IPS DF 4.7 (cell line): ENCODE measurements around the gene AEBP2.
"Not testable (repeated sequence)": the region's sequence is repeated elsewhere in the genome, so short reads cannot be mapped to it uniquely, and the experiment has no call there.

Experiments
- DNase-seq: peaks from one replicate; pipeline ENCODE4 v3.0.0-alpha.2; 2013; ENCODE audit warnings: low spot score; ENCODE audit errors: extremely low read depth

AEBP2 gene

DNA sequence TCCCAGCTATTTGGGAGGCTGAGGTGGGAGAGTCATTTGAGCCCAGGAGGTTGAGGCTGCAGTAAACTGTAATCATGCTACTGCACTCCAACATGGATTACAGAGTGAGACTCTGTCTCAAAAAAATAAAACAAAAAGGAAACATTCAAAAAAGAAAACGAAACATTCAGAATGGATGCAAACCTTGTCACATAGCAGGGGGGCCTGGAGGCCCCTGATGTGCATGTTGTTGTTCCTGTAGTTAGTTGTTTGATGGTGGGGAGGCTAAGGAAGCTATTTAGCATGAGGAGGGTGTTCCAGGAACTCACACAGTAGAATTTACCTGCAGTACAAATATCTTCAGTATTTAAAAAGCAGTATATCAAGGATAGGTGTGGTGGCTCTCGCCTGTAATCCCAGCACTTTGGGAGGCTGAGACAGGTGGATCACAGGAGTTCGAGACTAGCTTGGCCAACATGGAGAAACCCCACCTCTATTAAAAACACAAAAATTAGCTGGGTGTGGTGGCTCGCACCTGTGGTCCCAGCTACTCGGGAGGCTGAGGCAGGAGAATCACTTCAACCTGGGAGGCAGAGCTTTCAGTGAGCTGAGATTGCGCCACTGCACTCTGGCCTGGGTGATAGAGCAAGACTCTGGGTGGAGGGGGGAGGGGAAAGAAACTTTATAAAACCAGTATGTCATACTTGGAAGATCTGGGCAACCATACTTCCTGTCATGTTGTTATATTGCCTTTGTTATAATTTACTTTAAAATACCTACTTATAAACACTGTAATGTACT, 17.6 kb upstream of the AEBP2 start:
- no peak for DNase-seq

DNA sequence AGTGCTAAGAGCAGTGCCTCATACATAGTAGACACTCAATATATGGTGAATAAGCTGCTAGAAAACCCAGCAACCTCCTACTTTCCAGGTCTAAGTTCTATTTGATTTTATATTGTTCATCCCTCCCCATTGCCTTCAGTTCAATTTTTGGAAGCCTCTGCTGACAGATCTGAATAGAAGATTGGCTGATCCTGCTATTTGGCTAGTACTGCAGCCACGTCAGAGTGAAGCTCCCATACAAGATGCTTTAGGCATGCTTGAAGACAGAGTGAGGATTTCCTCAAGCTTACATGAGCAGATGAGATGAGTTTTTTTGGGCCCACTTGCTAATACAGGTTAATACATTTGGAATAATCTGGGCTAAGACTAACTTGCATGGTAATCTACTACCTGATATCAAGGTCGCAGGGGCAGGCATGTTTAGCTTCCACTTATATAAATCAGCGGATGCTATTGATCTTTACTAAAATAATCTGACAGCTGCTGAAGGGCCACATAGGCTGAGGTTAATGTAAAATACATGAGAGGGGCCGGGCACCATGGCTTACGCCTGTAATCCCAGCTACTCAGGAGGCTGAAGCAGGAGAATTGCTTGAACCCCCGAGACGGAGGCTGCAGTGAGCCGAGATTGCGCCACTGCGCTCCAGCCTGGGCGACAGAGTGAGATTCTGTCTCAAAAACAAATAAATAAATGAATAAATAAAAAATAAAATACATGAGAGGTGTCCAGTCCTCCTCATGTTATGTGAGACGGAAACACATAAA, 15.9 kb upstream of the AEBP2 start:
- no peak for DNase-seq

DNA sequence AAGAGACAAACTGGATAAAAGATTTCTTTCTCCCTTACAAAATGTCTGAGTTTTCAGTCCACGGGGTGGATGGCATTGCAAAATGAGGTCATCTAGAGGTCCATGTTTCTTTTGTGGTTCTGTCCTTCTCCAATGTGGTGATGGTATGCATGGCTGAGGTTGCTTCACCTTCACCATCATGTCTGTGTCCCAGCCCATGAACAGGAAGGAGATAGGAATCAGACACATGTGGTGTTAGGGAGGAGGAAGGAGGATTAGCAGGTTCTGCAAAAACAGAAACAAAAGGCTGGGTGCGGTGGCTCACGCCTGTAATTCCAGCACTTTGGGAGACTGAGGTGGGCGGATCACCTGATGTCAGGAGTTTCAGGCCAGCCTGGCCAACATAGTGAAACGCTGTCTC, 11.0 kb upstream of the AEBP2 start:
- no peak for DNase-seq

DNA sequence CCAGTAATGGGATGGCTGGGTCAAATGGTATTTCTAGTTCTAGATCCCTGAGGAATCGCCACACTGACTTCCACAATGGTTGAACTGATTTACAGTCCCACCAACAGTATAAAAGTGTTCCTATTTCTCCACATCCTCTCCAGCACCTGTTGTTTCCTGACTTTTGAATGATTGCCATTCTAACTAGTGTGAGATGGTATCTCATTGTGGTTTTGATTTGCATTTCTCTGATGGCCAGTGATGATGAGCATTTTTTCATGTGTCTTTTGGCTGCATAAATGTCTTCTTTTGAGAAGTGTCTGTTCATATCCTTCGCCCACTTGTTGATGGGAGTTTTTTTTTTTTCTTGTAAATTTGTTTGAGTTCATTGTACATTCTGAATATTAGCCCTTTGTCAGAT, 9.8 kb upstream of the AEBP2 start:
- not testable (repeated sequence) for DNase-seq

DNA sequence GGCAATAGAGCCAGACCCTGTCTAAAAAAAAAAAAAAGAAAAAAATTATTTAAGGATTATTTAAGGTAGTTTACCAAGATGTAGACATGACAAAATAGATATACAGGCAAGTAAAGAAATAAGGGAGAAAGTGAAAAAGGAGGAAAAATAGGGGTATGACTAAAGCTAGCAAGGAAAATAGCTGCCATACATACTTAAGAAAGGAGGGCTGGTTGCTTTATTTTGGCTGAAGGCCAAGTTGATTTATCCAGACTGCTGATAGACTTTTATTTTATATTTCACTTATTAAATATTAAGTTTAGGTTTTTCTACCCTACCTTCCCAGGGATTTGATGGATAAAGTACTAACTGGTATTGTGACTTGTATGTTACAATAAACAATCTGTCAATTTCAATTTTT, 8.3 kb upstream of the AEBP2 start:
- DNase-seq, result no peak

DNA sequence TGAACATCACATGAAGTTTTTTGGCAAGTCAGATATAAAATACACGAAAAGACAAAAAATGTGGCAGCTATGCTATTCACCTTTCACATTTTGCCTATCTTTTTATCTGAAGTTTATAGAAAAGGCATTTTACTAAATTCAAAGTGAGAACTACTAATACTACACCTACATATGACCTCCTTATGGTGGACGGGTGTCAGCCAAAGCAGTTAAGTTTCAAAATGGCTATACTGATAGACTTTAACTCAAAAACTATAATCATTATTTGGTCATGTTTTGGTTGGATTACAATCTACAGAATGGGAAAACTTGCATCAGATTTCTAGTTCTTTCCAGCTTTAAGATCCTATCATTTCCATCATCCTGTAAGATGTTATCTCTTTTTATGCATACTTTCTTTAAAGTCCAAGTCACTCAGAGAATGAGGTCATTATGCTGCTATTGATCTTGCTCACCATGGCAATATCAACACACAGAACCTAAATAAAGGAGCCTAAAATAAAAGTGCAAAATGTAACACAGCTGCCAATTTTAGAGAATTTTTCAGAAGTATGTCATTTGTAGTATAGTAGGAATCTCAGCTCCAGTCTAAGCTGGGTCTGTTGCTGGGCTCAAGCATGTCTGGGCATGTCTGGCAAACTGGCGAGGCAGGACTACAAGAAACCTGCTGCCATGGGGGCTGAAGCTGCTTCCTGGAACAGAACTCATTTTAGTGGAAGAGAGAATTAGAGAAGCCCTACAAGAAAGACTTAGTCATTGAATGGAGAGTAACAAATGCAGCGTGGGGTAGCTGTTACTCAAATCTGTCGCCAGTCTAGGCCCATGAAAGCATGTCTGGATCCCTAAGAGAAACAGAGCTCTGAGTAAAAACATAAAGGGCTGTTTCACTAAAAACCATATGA, 7.6 kb upstream of the AEBP2 start:
- no peak for DNase-seq

DNA sequence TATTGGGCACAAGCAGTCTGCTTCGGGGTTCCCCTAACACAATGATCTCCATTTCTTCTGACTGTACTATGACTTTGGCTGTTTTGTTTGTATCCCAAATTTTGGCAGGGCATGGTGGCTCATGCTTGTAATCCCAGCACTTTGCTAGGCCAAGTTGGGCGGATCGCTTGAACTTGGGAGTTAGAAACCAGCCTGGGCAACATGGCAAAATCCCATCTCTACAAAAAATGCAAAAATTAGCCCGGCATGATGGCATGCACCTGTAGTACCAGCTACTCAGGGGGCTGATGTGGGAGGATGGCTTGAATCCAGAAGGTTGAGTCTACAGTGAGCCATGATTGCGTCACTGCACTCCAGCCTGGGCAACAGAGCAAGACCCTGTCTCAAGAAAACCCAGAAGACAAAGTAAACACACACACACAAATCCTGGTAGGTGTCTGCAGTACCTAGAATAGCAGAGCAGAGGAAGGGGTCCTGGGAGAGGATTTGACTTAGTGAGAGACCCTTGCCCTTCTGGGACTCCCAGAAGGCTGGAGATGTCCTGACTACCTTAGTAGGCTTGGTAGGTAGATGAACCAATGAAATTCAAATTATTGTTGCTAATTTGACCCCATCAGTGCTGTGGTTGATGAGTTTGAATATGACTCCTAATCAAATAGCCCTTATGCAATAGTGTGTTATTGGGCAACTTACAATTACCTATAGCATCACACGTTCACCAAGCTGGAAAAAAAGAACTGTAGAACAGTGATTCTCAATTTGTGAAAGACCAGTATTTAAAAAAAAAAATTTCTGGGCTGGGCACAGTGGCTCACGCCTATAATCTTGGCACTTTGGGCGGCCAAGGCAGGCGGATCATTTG, 6.8 kb upstream of the AEBP2 start:
- DNase-seq, result no peak

DNA sequence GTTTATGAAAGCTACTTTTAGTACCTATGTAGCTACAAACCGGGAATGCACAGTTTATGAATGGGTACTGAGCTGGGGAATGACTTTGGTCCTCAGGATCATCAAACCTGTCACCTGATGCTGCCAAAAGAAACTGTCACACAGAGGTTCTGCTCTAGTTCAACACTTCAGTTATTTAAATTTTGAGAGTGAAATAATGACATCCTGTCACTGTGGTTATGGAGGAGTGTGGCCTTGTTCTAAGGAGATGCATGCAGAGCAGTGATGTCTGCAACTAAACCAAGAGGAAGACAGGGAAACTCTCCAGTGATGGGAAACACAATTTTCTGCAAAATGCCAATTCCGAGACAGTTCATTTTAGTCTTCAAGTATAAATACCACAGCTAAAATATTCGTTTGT, 4.8 kb upstream of the AEBP2 start:
- no peak for DNase-seq

DNA sequence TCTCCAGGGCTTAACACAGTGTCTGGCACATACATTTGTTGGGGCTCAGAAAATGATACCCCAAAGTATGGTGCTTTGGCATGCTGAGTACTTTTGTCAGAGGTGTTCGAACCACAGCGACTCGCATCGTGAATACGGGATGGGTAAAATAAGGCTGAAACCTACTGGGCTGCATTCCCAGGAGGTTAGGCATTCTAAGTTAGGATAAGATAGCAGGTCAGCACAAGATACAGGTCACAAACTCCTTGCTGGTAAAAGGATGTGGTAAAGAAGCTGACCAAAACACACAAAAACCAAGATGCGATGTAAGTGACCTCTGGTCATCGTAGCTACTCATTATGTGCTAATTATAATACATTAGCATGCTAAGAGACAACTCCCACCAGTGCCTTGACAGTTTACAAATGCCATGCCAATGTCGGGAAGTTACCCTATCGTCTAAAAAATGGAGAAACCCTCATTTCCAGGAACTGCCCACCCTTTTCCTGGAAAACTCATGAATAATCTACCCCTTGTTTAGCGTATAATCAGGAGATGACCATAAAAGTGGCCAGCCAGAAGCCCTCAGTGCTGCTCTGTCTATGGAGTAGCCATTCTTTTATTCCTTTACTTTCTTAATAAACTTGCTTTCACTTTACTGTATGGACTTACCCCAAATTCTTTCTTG, 3.3 kb upstream of the AEBP2 start:
- no peak for DNase-seq

DNA sequence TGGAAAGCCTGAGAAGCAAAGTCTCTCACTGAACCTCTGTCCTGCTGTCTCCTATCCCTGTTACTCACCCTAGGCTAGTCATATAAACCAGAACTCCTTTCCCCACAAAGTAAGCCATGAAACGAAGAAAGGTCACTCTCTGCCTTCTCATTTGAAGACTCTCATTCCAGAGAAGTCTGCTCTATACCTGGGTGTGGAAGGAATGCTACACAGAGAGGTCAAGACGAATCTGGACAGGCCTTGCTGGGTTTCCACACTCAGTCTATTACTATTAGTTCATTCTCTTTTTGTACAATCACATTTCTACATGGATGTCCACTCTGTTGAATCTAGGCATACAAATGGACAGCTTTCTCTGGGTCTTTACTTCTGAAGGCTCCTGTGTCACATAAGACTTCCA, 2.4 kb upstream of the AEBP2 start:
- no peak for DNase-seq

DNA sequence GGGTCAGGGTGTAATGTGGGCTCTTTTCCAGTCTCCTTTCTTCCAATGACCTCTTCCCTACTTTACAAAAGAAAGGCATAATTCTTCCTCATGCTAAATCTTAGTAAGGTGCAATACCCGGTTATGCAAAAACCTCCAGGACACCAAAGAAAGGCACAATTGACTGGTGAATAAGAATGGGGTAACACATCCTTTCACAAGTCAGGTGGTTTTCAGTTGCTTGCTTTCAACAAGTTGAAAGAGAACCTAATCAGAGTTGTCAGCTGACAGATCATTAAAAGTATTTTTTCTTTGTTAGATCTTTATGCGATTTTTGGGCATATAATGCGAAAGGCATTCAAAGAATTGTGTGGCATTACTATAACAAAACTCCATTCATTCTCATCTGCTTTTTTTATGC, 1.3 kb upstream of the AEBP2 start:
- peak; percentile 62 for DNase-seq

DNA sequence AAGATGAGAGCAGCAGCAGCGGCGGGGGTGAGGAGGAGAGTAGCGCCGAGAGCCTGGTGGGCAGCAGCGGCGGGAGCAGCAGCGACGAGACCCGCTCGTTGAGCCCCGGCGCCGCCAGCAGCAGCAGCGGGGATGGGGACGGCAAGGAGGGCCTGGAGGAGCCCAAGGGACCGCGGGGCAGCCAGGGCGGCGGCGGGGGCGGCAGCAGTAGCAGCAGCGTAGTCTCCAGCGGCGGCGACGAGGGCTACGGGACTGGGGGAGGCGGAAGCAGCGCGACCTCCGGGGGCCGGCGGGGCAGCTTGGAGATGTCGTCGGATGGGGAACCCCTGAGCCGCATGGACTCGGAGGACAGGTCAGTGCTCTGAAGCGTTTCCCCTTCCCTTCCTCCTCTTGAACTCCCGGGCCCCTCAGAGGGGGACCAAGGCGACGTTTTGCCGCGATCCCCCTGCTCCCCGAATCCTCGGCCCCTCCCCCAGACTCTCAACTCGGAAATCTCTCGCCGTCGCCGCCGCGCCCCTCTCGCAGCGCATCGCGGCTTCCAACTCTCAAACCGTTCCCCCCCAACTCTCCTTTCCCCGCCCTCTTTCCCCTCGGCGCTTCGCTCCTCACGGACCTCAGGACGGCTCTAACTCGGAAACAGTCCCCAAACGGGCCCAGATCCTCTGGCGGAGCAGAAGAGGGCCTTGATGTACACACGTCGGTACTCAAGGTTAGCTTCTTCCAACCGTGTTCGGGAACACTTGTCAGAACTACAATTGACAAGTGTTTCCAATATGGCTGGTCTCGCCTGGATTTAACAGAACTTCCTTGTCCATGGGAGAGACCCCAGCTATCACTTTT, 947 bp downstream of the AEBP2 start:
- DNase-seq, result no peak

DNA sequence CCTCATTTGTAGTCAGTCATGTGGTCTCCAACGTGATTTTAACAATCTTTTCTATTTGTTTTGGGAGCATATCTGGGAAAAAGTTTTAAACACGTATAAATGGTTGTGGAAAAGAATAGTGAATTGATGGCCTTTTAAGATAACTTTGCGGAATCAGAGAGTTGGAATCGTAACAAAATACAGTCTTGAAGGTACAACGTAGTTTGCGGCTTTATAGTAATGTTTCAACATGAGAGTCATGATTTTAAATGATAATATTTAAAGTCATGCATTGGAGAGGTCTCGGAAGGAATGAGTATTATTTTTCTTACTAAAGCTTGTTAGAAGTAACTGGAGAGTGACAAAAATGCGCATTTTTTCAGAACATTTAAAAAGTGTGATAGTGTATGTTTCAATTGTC, 1.6 kb downstream of the AEBP2 start:
- no peak for DNase-seq

DNA sequence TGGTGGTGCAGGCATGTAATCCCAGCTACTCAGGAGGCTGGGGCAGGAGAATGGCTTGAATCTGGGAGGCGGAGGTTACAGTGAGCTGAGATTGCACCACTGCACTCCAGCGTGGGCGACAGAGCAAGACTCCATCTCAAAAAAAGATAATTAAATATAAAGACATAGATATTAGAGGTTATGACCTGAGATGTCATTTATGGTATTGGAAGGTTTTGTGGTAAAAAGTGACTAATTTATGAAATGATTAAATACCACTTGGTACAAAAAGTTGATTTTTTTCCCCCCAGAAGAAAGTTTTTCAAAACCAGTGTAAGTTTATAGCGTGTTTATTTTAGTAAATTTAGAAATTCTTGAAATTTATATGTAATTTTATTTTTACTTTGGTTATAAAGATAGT, 4.3 kb downstream of the AEBP2 start:
- DNase-seq, result no peak

DNA sequence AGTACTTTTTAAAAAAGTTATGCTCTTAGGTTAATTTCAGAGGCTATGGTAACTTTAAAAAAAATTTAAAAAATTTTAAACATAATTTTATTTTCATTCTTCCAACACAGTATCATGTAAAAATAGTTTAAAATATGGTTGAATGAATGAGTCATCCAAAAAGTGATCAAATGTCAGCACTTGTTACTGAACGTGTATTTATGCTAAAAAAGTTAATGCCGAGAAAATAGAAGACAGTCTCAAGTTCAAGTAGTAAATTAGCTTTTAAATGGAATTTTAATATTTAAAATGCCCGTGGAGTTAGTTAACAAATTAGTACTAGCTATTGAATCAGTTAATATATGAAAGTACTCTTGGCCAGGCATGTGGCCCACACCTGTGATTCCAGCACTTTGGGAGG, 4.8 kb downstream of the AEBP2 start:
- no peak for DNase-seq

DNA sequence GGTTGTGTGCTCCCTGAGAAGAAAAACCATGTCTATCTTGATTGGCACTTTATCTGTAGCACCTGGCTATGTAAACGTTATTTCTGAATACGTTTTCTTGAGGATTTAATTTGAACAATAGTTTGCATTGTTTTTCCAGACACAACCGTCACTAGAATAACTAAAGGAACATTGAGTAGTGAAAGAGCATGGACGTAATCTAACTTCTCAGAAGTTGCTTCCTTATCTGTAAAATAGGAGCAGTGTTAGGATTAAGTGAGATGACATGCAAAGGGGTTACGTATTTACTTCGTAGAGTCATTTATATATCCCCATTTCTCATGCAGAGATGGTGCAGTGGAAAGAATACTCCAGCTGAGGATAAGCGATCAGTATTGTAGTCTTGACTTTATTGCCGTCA, 8.1 kb downstream of the AEBP2 start:
- DNase-seq, result no peak

DNA sequence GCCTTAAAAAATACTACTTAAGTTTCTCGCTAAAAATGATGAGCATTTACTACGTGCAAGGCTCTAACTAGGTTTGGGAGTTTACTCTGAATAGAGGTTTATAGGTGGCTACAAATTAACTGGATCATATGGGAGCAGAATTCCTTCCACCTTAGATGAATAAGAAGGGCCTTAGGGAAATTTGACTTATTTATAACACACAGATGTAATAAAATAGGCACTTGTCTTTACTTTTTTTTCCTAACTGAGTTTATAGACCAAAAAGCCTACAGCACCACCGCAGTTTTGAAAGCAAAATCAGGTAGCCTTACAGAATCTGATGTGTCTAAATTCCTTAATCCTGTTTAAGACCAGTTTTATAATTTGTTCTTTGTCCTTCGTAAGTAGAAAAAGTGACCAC, 10.5 kb downstream of the AEBP2 start:
- no peak for DNase-seq

DNA sequence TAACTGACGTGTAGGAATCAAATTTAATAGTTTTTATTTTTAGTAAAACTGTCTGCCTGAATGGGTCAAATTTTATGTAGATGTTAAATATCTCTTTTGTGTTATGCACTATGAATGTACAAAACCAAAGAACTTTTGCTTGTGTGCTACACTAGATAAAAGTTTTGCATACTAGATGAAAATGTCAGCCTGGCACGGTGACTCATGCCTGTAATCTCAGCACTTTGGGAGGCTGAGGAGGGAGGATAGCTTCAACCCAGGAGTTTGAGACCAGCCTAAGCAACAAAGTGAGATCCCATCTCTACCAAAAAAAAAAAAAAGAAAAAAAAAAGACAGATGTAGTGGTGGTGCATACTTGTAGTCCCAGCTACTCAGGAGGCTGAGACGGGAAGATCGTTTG, 11.1 kb downstream of the AEBP2 start:
- no peak for DNase-seq

DNA sequence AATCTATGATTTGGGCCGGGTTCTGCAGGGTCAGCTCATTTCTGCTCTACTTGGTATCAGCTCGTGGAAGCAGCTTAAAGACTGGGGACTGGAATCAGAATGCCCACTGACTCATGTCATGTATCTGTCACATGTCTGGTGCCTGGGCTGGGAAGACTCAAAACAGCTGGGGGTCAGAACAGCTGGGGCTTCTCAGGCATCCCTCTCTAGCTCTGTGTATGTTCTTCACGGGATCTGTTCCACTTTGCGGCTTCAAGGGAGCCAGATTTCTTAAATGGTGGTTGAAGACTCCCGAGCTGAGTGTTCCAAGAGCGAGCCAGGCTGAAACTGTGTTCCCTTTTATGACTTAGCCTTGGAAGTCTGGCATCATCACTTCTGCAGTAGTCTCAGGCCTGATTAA, 11.9 kb downstream of the AEBP2 start:
- DNase-seq, result no peak

DNA sequence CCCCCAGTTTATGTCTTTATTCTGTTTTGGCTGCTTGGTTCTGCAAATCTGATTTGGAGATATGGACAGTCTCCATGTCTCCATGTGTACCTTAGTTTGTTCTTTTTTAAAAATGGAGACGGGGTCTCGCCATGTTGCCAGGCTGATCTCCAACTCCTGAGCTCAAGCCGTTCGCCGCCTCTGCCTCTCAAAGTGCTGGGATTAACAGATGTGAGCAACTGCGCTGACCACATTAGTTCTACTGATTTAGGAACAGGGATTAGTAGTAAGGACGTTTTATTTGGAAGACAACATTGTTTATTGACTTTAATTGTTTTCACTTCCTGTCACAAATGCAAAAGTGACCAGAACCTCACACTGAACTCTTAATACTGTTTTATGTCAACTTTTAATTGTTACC, 14.7 kb downstream of the AEBP2 start:
- no peak for DNase-seq
